ENCODE data around the gene CYB5R4. TPM values are rescaled to one million over a fixed set of nuclear protein-coding genes. Genes with fewer than 3 reads are reported as not detected.
A peak's percentile ranks its signal among the peaks of the same experiment; 100 is the strongest.

CYB5R4 gene
- total RNA-seq, 1 experiment from 2014 or later = 23.7 TPM

DNA sequence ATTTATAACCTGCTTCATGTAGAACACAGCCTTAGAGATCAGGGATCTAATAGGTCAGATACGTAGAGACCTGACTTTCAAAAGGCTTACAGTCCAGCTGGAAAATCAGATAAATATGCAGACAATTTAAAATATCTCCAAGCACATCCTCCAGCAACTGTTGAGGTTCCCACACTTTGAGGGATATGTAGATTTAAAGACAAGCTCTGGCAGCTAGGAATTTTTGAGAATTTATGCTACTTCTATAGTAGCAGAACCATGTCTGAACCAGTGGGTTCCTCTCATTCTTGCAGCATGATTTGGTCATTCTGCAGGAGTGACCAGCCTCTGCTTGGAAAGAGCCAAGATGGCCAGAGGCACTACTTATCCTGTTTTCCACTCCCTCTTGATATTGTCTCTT, 60.5 kb downstream of the CYB5R4 start:
- intact Hi-C loops (cut with micrococcal nuclease; ENCODE audit: unreplicated experiment) = no loop called here
- H3K4me3 Mint-ChIP-seq (ENCODE audit: unreplicated experiment) = no peak overlapping the region
- no peak overlapping the region for H3K4me3 ChIP-seq (ENCODE audit: low read depth, low read length)
- ChIA-PET POLR2A (no interaction called here), CTCF (no interaction called here)
- TF ChIP-seq, protein P1, sequence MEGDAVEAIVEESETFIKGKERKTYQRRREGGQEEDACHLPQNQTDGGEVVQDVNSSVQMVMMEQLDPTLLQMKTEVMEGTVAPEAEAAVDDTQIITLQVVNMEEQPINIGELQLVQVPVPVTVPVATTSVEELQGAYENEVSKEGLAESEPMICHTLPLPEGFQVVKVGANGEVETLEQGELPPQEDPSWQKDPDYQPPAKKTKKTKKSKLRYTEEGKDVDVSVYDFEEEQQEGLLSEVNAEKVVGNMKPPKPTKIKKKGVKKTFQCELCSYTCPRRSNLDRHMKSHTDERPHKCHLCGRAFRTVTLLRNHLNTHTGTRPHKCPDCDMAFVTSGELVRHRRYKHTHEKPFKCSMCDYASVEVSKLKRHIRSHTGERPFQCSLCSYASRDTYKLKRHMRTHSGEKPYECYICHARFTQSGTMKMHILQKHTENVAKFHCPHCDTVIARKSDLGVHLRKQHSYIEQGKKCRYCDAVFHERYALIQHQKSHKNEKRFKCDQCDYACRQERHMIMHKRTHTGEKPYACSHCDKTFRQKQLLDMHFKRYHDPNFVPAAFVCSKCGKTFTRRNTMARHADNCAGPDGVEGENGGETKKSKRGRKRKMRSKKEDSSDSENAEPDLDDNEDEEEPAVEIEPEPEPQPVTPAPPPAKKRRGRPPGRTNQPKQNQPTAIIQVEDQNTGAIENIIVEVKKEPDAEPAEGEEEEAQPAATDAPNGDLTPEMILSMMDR (IDR thresholded peaks at IDR 0.05; ENCODE audit: insufficient read depth in 1 of 2, low read depth in 1 of 2, low read length in 1 of 2, severe bottlenecking in 1 of 2, unreplicated experiment in 1 of 2) = no peak
- no peaks in the 10 kb centered on the region for H3K4me1 ChIP-seq
- H3K36me3 ChIP-seq (ENCODE audit: control insufficient read depth, insufficient read depth, low read length) = no peaks in the 10 kb centered on the region; the same call in 1 of the 2 replicates
- no peak for DNase-seq
- H3K27ac Mint-ChIP-seq (ENCODE audit: unreplicated experiment) = no peak overlapping the region
- no peaks in the 10 kb centered on the region for H3K27me3 ChIP-seq (replicated peaks; ENCODE audit: control insufficient read depth, insufficient read depth, low read length)
- no peaks in the 10 kb centered on the region for H3K27me3 Mint-ChIP-seq (ENCODE audit: insufficient read depth, unreplicated experiment)
- no peaks in the 10 kb centered on the region for H3K9me3 Mint-ChIP-seq (ENCODE audit: unreplicated experiment)
- no TSS peak for BruUV-seq (replicated peaks)
- H3K36me3 Mint-ChIP-seq (ENCODE audit: insufficient read depth, unreplicated experiment) = no peaks in the 10 kb centered on the region
- no peaks in the 10 kb centered on the region for H3K4me1 Mint-ChIP-seq (ENCODE audit: low read depth, unreplicated experiment)
- no peaks in the 10 kb centered on the region for H3K9me3 ChIP-seq

DNA sequence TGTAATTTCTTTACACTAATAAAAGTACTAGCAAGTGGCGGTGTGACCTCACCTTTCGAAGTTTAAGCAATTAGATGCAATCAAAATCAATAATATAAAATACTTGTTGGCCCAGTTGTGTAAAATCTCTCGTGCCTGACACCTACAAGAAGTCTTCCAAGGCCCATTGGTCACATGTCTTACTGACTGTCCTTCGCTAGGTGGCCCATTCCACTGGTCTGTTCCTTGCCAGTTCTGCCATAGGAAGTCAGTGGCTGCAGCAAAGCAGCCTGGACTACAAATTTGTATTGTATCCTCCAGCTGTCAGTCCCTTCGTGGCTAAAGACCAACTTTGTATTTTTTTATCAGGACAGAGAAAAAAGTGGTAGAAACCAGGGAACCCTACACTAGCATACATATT, 61.8 kb downstream of the CYB5R4 start:
- Mint-ChIP-seq H3K36me3 (ENCODE audit: insufficient read depth, unreplicated experiment) (no peaks in the 10 kb centered on the region), H3K4me3 (ENCODE audit: unreplicated experiment) (no peak overlapping the region), H3K9me3 (ENCODE audit: unreplicated experiment) (no peaks in the 10 kb centered on the region), H3K27me3 (ENCODE audit: insufficient read depth, unreplicated experiment) (no peaks in the 10 kb centered on the region), H3K4me1 (ENCODE audit: low read depth, unreplicated experiment) (no peaks in the 10 kb centered on the region), H3K27ac (ENCODE audit: unreplicated experiment) (no peak overlapping the region)
- Histone ChIP-seq H3K27me3 (replicated peaks; ENCODE audit: control insufficient read depth, insufficient read depth, low read length) (no peaks in the 10 kb centered on the region), H3K4me1 (no peaks in the 10 kb centered on the region), H3K36me3 (ENCODE audit: control insufficient read depth, insufficient read depth, low read length) (no peaks in the 10 kb centered on the region; the same call in 1 of the 2 replicates), H3K4me3 (ENCODE audit: low read depth, low read length) (no peak overlapping the region), H3K9me3 (no peaks in the 10 kb centered on the region)
- no TSS peak for BruUV-seq (replicated peaks)
- intact Hi-C loops (cut with micrococcal nuclease; ENCODE audit: unreplicated experiment) = loop anchor here (1.0 kb wide), 1 partner anchor 299 kb away; no protein-coding TSS in a partner anchor
- DNase-seq = peak in 1 of 2 experiments; percentile 7
- TF ChIP-seq, protein P1 (IDR thresholded peaks at IDR 0.05; ENCODE audit: insufficient read depth in 1 of 2, low read depth in 1 of 2, low read length in 1 of 2, severe bottlenecking in 1 of 2, unreplicated experiment in 1 of 2) = peak in 1 of 2 experiments; percentile 14
- POLR2A ChIA-PET = no interaction called here
- CTCF ChIA-PET = no interaction called here

DNA sequence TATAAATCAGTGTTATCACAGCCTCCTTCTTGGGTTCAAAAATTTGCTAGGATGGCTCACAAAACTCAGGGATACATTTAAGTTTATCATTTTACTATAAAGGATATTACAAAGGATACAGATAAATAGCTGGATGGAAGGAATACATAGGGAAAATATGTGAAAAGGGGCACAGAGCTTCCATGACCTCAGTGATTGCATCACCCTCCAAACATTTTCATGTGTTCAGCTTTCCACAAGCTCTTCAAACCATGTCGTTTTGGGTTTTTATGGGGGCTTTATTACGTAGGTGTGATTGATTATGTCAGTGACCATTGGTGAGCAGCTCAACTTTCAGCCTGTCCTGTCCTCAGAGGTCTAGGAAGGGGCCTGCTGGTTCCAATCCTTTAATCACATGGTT, 68.0 kb downstream of the CYB5R4 start:
- Mint-ChIP-seq H3K27me3 (ENCODE audit: insufficient read depth, unreplicated experiment) (no peaks in the 10 kb centered on the region), H3K27ac (ENCODE audit: unreplicated experiment) (no peak overlapping the region), H3K36me3 (ENCODE audit: insufficient read depth, unreplicated experiment) (no peaks in the 10 kb centered on the region), H3K4me3 (ENCODE audit: unreplicated experiment) (no peak overlapping the region), H3K4me1 (ENCODE audit: low read depth, unreplicated experiment) (no peaks in the 10 kb centered on the region), H3K9me3 (ENCODE audit: unreplicated experiment) (no peaks in the 10 kb centered on the region)
- no peaks in the 10 kb centered on the region for H3K27me3 ChIP-seq (replicated peaks; ENCODE audit: control insufficient read depth, insufficient read depth, low read length)
- DNase-seq = no peak
- POLR2A ChIA-PET = no interaction called here
- no peaks in the 10 kb centered on the region; the same call in 1 of the 2 replicates for H3K36me3 ChIP-seq (ENCODE audit: control insufficient read depth, insufficient read depth, low read length)
- no TSS peak for BruUV-seq (replicated peaks)
- TF ChIP-seq, protein P1 (IDR thresholded peaks at IDR 0.05; ENCODE audit: insufficient read depth in 1 of 2, low read depth in 1 of 2, low read length in 1 of 2, severe bottlenecking in 1 of 2, unreplicated experiment in 1 of 2) = no peak
- no peak overlapping the region for H3K4me3 ChIP-seq (ENCODE audit: low read depth, low read length)
- no peaks in the 10 kb centered on the region for H3K9me3 ChIP-seq
- intact Hi-C loops (cut with micrococcal nuclease; ENCODE audit: unreplicated experiment) = no loop called here
- CTCF ChIA-PET = no interaction called here
- no peaks in the 10 kb centered on the region for H3K4me1 ChIP-seq
